Caco-2 (cell line): ENCODE data around the gene RALGAPB. TPM values are rescaled to one million over a fixed set of nuclear protein-coding genes. Genes with fewer than 3 reads are reported as not detected.

Experiments
- BruUV-seq: library from RNA; stranded (reverse); fragments of 400-500 nt; replicated peaks from 2 replicates; lab custom pipeline; 2021; lab: Mats Ljungman, UMichigan
- CTCF ChIA-PET: fragments of 300-600 bp; sonication (Branson Sonifier 250); formaldehyde crosslinking; loops from one replicate; lab custom pipeline; 2022; ENCODE audit warnings: antibody characterized with exemption; lab: Charles Lee
- POLR2A ChIA-PET: fragments of 300-600 bp; sonication (Branson Sonifier 250); formaldehyde crosslinking; loops from one replicate; lab custom pipeline; 2022; ENCODE audit warnings: antibody characterized with exemption; lab: Charles Lee
- DNase-seq, 2 experiments: peaks; one replicate each; pipeline versions ENCODE4 v3.0.0 to v3.0.0-alpha.2; 2020 to 2022
- H3K27me3 ChIP-seq: replicated peaks from 2 replicates; pipeline ENCODE4 v1.6.0; 2011; ENCODE audit warnings: low read length; ENCODE audit not compliant: control insufficient read depth, insufficient read depth
- H3K36me3 ChIP-seq: 2 replicates; pipeline ENCODE4 v1.5.1; 2011; ENCODE audit warnings: low read length; ENCODE audit not compliant: control insufficient read depth, insufficient read depth
- H3K4me1 ChIP-seq: fragments of 250-450 bp; sonication (Bioruptor Pico); 2 replicates; pipeline ENCODE4 v1.5.1; 2020; ENCODE audit warnings: mild to moderate bottlenecking
- H3K4me3 ChIP-seq: 2 replicates; pipeline ENCODE4 v1.5.1; 2011; ENCODE audit warnings: low read depth, mild to moderate bottlenecking, control low read depth, low read length
- H3K9me3 ChIP-seq: fragments of 250-450 bp; sonication (Bioruptor Pico); 2 replicates; pipeline ENCODE4 v1.5.1; 2020; ENCODE audit warnings: mild to moderate bottlenecking, moderate library complexity
- H3K27ac Mint-ChIP-seq: one replicate; pipeline ENCODE4 v1.8.0; 2022; ENCODE audit warnings: mixed read lengths; ENCODE audit not compliant: unreplicated experiment
- H3K27me3 Mint-ChIP-seq: one replicate; pipeline ENCODE4 v1.8.0; 2022; ENCODE audit warnings: mixed read lengths; ENCODE audit not compliant: insufficient read depth, unreplicated experiment
- H3K36me3 Mint-ChIP-seq: one replicate; pipeline ENCODE4 v1.8.0; 2022; ENCODE audit warnings: mild to moderate bottlenecking, mixed read lengths; ENCODE audit not compliant: insufficient read depth, unreplicated experiment
- H3K4me1 Mint-ChIP-seq: one replicate; pipeline ENCODE4 v1.8.0; 2022; ENCODE audit warnings: low read depth, mixed read lengths; ENCODE audit not compliant: unreplicated experiment
- H3K4me3 Mint-ChIP-seq: one replicate; pipeline ENCODE4 v1.8.0; 2022; ENCODE audit warnings: mild to moderate bottlenecking, moderate library complexity, mixed read lengths; ENCODE audit not compliant: unreplicated experiment
- H3K9me3 Mint-ChIP-seq: one replicate; pipeline ENCODE4 v1.8.0; 2022; ENCODE audit warnings: mixed read lengths; ENCODE audit not compliant: unreplicated experiment
- intact Hi-C: fragments of 100-400 bp; cut with micrococcal nuclease; formaldehyde crosslinking; loops from one replicate; pipeline ENCODE4 v1.10.0; 2022; ENCODE audit not compliant: unreplicated experiment
- total RNA-seq: library from RNA; stranded (reverse); gene quantifications from 2 replicates; pipeline ENCODE4 v1.2.3, GENCODE V29; 2022
- TF ChIP-seq, protein P1 (sequence below), 2 experiments: fragments of 200-600 bp in 1 of 2; IDR thresholded peaks; 1 replicate in 1 of 2; 2 replicates in 1 of 2; pipeline versions ENCODE4 v1.5.1 to v1.8.0; 2011 to 2022; ENCODE audit warnings: antibody characterized with exemption in 1 of 2, control low read depth in 1 of 2, inconsistent platforms in 1 of 2, low read depth in 1 of 2, low read length in 1 of 2, mild to moderate bottlenecking in 1 of 2, moderate library complexity in 1 of 2; ENCODE audit not compliant: insufficient read depth in 1 of 2, severe bottlenecking in 1 of 2, unreplicated experiment in 1 of 2

Gene RALGAPB
- total RNA-seq, 1 experiment from 2014 or later: 69.1 TPM

DNA sequence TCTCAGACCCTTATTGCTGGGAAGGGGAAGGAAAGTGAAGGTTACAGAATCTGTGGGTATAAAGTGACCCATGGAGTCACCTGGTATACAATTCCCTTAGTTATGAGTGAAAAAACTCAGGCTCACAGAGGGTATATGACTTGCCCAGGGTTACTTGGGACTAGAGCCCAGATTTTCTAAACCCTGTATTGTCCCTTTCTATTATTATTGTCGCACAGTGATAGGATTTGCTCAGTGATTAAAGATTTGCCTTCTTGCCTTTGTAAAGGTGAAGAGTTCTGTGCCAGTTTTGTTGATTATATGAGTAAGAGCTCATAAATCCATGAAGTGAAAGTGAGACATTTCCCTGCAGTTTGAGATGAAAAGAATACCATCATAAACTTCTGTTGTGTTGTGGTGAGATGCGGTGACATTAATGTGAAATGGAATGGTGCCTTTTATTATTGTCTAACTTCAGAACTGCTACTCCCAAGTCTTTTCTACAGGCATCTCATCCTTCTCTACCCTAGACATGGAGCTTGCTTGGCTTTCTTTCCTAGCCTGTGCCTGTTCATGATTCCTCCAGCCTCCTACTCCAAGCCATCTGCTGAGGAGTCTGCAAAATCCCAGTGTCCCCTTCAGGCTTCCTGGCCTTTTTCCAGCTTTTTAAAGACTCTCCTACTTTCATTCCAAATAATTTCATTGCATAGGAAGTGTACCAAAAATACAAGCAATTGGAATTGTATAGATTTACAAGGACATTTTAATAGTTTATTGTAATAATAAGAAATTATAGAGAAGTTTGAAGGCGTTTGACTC is 74.8 kb downstream of the RALGAPB start:
- Histone ChIP-seq H3K4me1 (no peaks in the 10 kb centered on the region), H3K36me3 (peaks cover 8% of the 10 kb centered on the region), H3K27me3 (no peaks in the 10 kb centered on the region), H3K4me3 (no peak overlapping the region), H3K9me3 (no peaks in the 10 kb centered on the region)
- Mint-ChIP-seq H3K27me3 (no peaks in the 10 kb centered on the region), H3K4me1 (no peaks in the 10 kb centered on the region), H3K36me3 (peaks cover 51% of the 10 kb centered on the region), H3K4me3 (no peak overlapping the region), H3K9me3 (no peaks in the 10 kb centered on the region), H3K27ac (no peak overlapping the region)
- ChIA-PET CTCF (no interaction called here), POLR2A (no interaction called here)
- no peak for DNase-seq
- no TSS peak for BruUV-seq
- TF ChIP-seq, protein P1, sequence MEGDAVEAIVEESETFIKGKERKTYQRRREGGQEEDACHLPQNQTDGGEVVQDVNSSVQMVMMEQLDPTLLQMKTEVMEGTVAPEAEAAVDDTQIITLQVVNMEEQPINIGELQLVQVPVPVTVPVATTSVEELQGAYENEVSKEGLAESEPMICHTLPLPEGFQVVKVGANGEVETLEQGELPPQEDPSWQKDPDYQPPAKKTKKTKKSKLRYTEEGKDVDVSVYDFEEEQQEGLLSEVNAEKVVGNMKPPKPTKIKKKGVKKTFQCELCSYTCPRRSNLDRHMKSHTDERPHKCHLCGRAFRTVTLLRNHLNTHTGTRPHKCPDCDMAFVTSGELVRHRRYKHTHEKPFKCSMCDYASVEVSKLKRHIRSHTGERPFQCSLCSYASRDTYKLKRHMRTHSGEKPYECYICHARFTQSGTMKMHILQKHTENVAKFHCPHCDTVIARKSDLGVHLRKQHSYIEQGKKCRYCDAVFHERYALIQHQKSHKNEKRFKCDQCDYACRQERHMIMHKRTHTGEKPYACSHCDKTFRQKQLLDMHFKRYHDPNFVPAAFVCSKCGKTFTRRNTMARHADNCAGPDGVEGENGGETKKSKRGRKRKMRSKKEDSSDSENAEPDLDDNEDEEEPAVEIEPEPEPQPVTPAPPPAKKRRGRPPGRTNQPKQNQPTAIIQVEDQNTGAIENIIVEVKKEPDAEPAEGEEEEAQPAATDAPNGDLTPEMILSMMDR (IDR thresholded peaks at IDR 0.05; ENCODE audit: insufficient read depth in 1 of 2, low read depth in 1 of 2, low read length in 1 of 2, severe bottlenecking in 1 of 2, unreplicated experiment in 1 of 2): no peak
- intact Hi-C loops: no loop called here

- intact Hi-C loops: no loop called here
- Histone ChIP-seq H3K9me3 (no peaks in the 10 kb centered on the region), H3K4me3 (no peak overlapping the region), H3K4me1 (no peaks in the 10 kb centered on the region), H3K36me3 (peaks cover 7% of the 10 kb centered on the region; the same call in 1 of the 2 replicates), H3K27me3 (no peaks in the 10 kb centered on the region)
- no peak for DNase-seq
- Mint-ChIP-seq H3K27ac (no peak overlapping the region), H3K36me3 (peaks cover 43% of the 10 kb centered on the region), H3K27me3 (no peaks in the 10 kb centered on the region), H3K9me3 (no peaks in the 10 kb centered on the region), H3K4me1 (no peaks in the 10 kb centered on the region), H3K4me3 (no peak overlapping the region)
- no TSS peak for BruUV-seq
- TF ChIP-seq, protein P1 (IDR thresholded peaks at IDR 0.05; ENCODE audit: insufficient read depth in 1 of 2, low read depth in 1 of 2, low read length in 1 of 2, severe bottlenecking in 1 of 2, unreplicated experiment in 1 of 2): no peak
- POLR2A ChIA-PET: no interaction called here
- CTCF ChIA-PET: no interaction called here
These were observed 75.9 kb downstream of the RALGAPB start for GRCh38 chr20:38548356-38549083.

DNA sequence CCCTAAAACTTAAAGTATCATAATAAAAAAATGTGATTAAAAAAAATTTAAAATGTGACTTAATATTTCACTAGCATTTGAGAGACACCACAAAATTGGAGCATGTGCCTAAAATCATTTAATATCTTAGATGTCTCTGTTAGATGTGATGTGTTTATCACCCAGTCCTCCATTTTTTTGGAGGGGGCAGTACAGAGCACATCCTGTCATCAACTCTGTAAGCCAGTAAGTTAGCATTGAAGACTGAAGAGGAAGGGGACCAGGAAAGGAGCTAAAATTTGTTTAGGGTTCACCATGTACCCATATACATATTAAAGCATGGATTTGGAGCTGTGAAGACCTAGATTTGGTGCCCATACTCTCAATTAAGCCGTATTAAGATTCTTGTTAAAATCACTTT is 77.6 kb downstream of the RALGAPB start:
- no peaks in the 10 kb centered on the region for H3K27me3 Mint-ChIP-seq
- TF ChIP-seq, protein P1 (IDR thresholded peaks at IDR 0.05; ENCODE audit: insufficient read depth in 1 of 2, low read depth in 1 of 2, low read length in 1 of 2, severe bottlenecking in 1 of 2, unreplicated experiment in 1 of 2): peak; percentile 48
- Histone ChIP-seq H3K27me3 (no peaks in the 10 kb centered on the region), H3K4me1 (peaks cover 11% of the 10 kb centered on the region), H3K4me3 (no peak overlapping the region), H3K36me3 (peaks cover 7% of the 10 kb centered on the region; the same call in 1 of the 2 replicates), H3K9me3 (no peaks in the 10 kb centered on the region)
- H3K9me3 Mint-ChIP-seq: no peaks in the 10 kb centered on the region
- intact Hi-C loops: no loop called here
- ChIA-PET CTCF (no interaction called here), POLR2A (no interaction called here)
- no TSS peak for BruUV-seq
- no peak overlapping the region for H3K27ac Mint-ChIP-seq
- peak in 1 of 2 experiments; percentile 27 for DNase-seq
- peaks cover 4% of the 10 kb centered on the region for H3K4me1 Mint-ChIP-seq
- no peak overlapping the region for H3K4me3 Mint-ChIP-seq
- H3K36me3 Mint-ChIP-seq: peaks cover 36% of the 10 kb centered on the region
